Kidney (tissue), 14 donors: ENCODE results near the gene CLCN2. TPM values are rescaled to one million over a fixed set of nuclear protein-coding genes. Genes with fewer than 3 reads are reported as not detected.

ENCODE experiments used
- DNase-seq, 5 donors: peaks; one replicate each; pipeline ENCODE4 v3.0.0-alpha.2; 2013 to 2020
- FAIRE-seq: peaks from 2 replicates; lab custom pipeline; 2012; peaks lifted over from hg19 to GRCh38; lab: Jason Lieb, UNC
- H3K27ac ChIP-seq, 2 donors: one replicate each; pipeline ENCODE4 v1.7.0; 2013; ENCODE audit warnings: low read depth in 2 of 2, low read length in 2 of 2, inconsistent platforms in 1 of 2
- H3K27me3 ChIP-seq: one replicate; pipeline ENCODE4 v1.7.1; 2013; ENCODE audit warnings: low read length, inconsistent platforms; ENCODE audit not compliant: control insufficient read depth, insufficient read depth
- H3K36me3 ChIP-seq, 3 donors: one replicate each; pipeline versions ENCODE4 v1.7.0 to v1.7.1; 2013; ENCODE audit warnings: low read length in 3 of 3, control low read depth in 1 of 3, inconsistent platforms in 1 of 3; ENCODE audit not compliant: insufficient read depth in 3 of 3, control insufficient read depth in 2 of 3
- H3K4me1 ChIP-seq, 3 donors: one replicate each; pipeline versions ENCODE4 v1.7.0 to v1.7.1; 2013; ENCODE audit warnings: low read length in 3 of 3, inconsistent platforms in 1 of 3, low read depth in 1 of 3; ENCODE audit not compliant: control insufficient read depth in 2 of 3, insufficient read depth in 2 of 3
- H3K4me3 ChIP-seq, 3 donors: one replicate each; pipeline versions ENCODE4 v1.7.0 to v1.8.1; 2013; ENCODE audit warnings: low read length in 3 of 3, control low read depth in 1 of 3, inconsistent platforms in 1 of 3
- H3K9ac ChIP-seq, 3 donors: one replicate each; pipeline versions ENCODE4 v1.7.0 to v1.7.1; 2013; ENCODE audit warnings: low read length in 3 of 3, control low read depth in 1 of 3, inconsistent platforms in 1 of 3
- H3K9me3 ChIP-seq, 3 donors: one replicate each; pipeline versions ENCODE4 v1.7.0 to v1.7.1; 2013; ENCODE audit warnings: low read length in 3 of 3, control low read depth in 1 of 3, inconsistent platforms in 1 of 3; ENCODE audit not compliant: control insufficient read depth in 2 of 3, insufficient read depth in 1 of 3
- intact Hi-C: fragments of 100-400 bp; cut with DNase I; formaldehyde crosslinking; loops from one replicate; pipeline ENCODE4 v1.11.1; 2022
- polyA plus RNA-seq: library from polyadenylated mRNA; stranded (reverse); fragments of 350-450 nt; fragmentation: Illumina TruSeq; extraction: RNeasy Lipid Tissue Mini Kit (QIAGEN cat#74804); gene quantifications from one replicate; pipeline ENCODE4 v1.2.3, GENCODE V29; 2014; ENCODE audit warnings: low read depth, low replicate concordance; ENCODE audit not compliant: insufficient read depth
- total RNA-seq: library from RNA; stranded (reverse); fragmentation: NEBNext Ultra II Directional; extraction: Animal tissue kit (Norgen Biotek cat#: 25700); gene quantifications from one replicate; pipeline ENCODE4 v1.2.1, GENCODE V29; 2021
- TF ChIP-seq, protein P1 (sequence below): IDR thresholded peaks from 3 replicates; pipeline ENCODE4 v1.5.1; 2012; ENCODE audit warnings: mild to moderate bottlenecking, moderate library complexity, borderline replicate concordance; ENCODE audit not compliant: insufficient read depth; ENCODE audit errors: extremely low read depth
- donor health status: control.
- donor health status: control.
- donor health status: control.
- donor health status: control.
- donor health status: control.
- donor health status: DM: yes; HTN: yes; CAD: no.
- donor health status: Normal renal cell carcinoma (clear cell type).

Gene CLCN2
- total and polyA plus RNA-seq, 2 donors from 2014 or later, result 6.4 to 10.4 TPM

DNA sequence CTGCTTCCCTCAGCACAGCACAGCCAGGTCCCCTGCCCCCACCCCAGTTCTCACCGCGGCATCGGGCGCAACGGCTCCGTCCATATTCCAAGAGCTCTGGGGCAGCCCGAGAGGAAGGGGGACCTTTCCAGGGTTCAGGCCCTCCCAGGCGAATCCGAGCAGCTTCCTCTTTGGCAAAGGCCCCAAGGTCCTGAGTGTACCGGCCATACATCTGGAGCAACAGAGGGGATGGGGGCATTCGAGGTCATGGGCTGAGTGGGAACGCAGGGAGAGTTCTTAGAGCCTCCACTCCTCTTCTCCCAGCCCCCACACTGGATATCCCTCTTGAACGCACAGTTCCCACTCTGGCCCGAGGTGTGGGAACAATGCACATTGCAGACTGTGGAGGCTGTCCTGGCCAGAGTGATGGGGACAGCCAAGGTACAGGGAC, 2.5 kb downstream of the CLCN2 start:
- TF ChIP-seq, protein P1, sequence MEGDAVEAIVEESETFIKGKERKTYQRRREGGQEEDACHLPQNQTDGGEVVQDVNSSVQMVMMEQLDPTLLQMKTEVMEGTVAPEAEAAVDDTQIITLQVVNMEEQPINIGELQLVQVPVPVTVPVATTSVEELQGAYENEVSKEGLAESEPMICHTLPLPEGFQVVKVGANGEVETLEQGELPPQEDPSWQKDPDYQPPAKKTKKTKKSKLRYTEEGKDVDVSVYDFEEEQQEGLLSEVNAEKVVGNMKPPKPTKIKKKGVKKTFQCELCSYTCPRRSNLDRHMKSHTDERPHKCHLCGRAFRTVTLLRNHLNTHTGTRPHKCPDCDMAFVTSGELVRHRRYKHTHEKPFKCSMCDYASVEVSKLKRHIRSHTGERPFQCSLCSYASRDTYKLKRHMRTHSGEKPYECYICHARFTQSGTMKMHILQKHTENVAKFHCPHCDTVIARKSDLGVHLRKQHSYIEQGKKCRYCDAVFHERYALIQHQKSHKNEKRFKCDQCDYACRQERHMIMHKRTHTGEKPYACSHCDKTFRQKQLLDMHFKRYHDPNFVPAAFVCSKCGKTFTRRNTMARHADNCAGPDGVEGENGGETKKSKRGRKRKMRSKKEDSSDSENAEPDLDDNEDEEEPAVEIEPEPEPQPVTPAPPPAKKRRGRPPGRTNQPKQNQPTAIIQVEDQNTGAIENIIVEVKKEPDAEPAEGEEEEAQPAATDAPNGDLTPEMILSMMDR, result no peak
- peaks cover 0 to 5% (median 4%) of the 10 kb centered on the region in 3 donors for H3K36me3 ChIP-seq
- H3K4me1 ChIP-seq, result peaks cover 0 to 13% (median 12%) of the 10 kb centered on the region in 3 donors
- H3K4me3 ChIP-seq, result no peak overlapping the region
- H3K9me3 ChIP-seq, result no peaks in the 10 kb centered on the region
- no peak overlapping the region for H3K9ac ChIP-seq
- H3K27ac ChIP-seq, result no peak overlapping the region
- intact Hi-C loops, result no loop called here
- H3K27me3 ChIP-seq, result no peaks in the 10 kb centered on the region
- FAIRE-seq (no peak), DNase-seq (peak in 2 of 5 donors; percentile 47 to 49)

DNA sequence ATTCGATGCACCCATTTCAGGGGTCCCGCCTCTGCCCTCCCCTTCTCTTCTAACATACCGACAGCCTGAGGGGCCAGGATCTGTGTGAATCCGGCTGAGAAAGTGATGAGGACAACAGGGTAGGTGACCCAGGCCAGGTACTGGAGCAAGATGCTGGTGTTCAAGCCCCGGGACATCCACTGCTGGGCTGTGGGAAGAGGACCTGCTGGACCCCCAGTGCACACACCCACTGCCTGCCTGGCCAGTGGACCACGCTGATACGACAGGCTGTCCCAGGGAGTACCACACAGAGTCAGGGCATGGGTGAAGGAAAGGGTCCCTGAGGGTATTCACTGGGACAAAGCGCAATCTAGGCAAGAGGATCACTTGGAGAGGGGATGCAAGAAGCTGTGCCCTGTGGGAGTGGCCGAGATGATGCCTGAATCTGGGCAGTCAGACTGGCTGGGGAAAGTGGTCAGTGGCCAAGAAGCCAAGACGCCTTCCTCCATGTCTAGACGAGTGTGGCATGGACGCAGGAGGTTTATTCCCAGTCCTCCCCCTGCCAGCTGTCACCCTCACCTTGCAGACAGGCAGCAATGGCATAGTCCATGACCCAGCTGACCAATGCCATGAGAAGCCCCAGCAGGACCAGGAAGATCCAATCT, 3.2 kb downstream of the CLCN2 start:
- Histone ChIP-seq H3K9ac (no peak overlapping the region), H3K27me3 (no peaks in the 10 kb centered on the region), H3K36me3 (peaks cover 0 to 5% (median 4%) of the 10 kb centered on the region in 3 donors), H3K4me3 (no peak overlapping the region), H3K9me3 (no peaks in the 10 kb centered on the region), H3K27ac (no peak overlapping the region), H3K4me1 (peaks cover 0 to 13% (median 12%) of the 10 kb centered on the region in 3 donors)
- TF ChIP-seq, protein P1, result no peak
- intact Hi-C loops, result no loop called here
- DNase-seq (peak in 1 of 5 donors; percentile 29), FAIRE-seq (no peak)

DNA sequence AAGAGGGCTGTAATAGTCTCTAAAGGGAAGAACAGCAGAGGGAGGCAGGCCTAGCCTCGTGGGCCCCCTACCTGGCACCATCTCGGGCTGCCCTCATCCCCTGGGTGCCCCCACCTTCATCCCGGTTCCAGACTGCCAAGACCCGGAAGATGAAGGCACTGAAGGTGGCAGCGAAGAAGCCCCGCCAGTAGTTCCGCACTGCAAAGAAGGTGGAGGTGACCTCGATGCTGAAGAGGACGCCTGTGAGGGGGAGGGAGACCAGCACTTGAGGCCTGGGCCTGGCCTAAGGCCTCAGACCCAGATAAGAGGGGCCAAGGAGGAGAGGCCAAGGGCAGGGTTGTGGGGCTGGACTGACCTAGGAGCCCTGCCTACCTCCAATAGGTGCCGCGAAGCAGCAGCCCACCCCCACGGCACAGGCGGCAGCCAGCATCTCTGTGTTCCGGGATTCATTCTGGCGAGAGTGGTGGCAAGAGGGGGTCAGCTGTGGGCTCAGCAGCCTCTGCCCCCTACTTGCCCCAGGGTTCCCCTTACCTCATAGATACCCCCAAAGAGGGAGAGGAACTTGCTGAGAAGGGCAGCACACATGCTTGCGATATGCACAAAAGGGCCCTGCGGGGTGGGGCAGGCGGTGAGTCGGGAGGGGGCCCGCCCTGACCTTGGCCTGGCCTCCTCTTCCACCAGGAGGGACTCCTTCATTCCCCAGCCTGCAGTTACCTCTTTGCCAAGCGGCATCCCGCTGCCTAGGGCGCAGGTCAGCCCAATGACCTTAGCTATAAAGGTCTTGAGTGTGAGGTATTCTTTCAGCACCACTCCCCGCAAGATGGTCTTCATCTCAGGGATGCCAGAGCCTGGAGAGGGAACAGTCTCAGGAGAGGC, 3.9 kb downstream of the CLCN2 start:
- peak in 1 of 5 donors; percentile 64 for DNase-seq

More for the DNA sequence above, 3.9 kb downstream of the CLCN2 start:
- no peak overlapping the region for H3K27ac ChIP-seq
- FAIRE-seq, result no peak
- H3K27me3 ChIP-seq, result no peaks in the 10 kb centered on the region
- TF ChIP-seq, protein P1, result no peak
- peaks cover 0 to 13% (median 12%) of the 10 kb centered on the region in 3 donors for H3K4me1 ChIP-seq
- H3K9me3 ChIP-seq, result no peaks in the 10 kb centered on the region
- no peak overlapping the region for H3K9ac ChIP-seq
- peaks cover 0 to 5% (median 4%) of the 10 kb centered on the region in 3 donors for H3K36me3 ChIP-seq
- H3K4me3 ChIP-seq, result no peak overlapping the region
- intact Hi-C loops, result no loop called here
